SK-N-SH (cell line): ENCODE measurements around the gene DKC1. TPM values are rescaled to one million over a fixed set of nuclear protein-coding genes. Genes with fewer than 3 reads are reported as not detected.

Experiments used
- CTCF ChIA-PET: fragments of 300-600, 350-600 bp; formaldehyde crosslinking; extraction: SDS; loops from one replicate; lab custom pipeline; 2021; lab: Yijun Ruan, JAX
- POLR2A ChIA-PET: fragments of 350-600 bp; sonication (Branson Sonifier 250); formaldehyde crosslinking; extraction: SDS; loops from one replicate; lab custom pipeline; 2020; ENCODE audit warnings: antibody characterized with exemption, inconsistent platforms; lab: Yijun Ruan, JAX
- DNase-seq: peaks from one replicate; pipeline ENCODE4 v3.0.0; 2012
- H2AFZ ChIP-seq: fragments of 200-600 bp; sonication (generic); 2 replicates; pipeline ENCODE4 v1.8.1; 2016; ENCODE audit warnings: antibody characterized with exemption, mild to moderate bottlenecking, low read depth
- H3F3A ChIP-seq: fragments of 200-600 bp; sonication (generic); replicated peaks from 2 replicates; pipeline ENCODE3; 2016; ENCODE audit warnings: antibody characterized with exemption, mild to moderate bottlenecking; ENCODE audit not compliant: insufficient read depth
- H3K27ac ChIP-seq, 2 experiments: fragments of 200-500 bp in 1 of 2; fragments of 200-600 bp in 1 of 2; sonication (Bioruptor generic) in 1 of 2; sonication (generic), shearing (Covaris generic) in 1 of 2; 2 replicates each; pipeline versions ENCODE4 v1.5.1 to v1.6.1; 2014 to 2016; ENCODE audit warnings: low read depth in 2 of 2, inconsistent platforms in 1 of 2, low read length in 1 of 2, mild to moderate bottlenecking in 1 of 2, mixed read lengths in 1 of 2
- H3K27me3 ChIP-seq: fragments of 200-600 bp; sonication (generic), shearing (Covaris generic); 2 replicates; pipeline ENCODE4 v1.6.1; 2016; ENCODE audit warnings: mixed run types; ENCODE audit not compliant: insufficient read depth
- H3K36me3 ChIP-seq, 2 experiments: fragments of 200-500 bp in 1 of 2; fragments of 200-600 bp in 1 of 2; sonication (Bioruptor generic) in 1 of 2; sonication (generic) in 1 of 2; replicated peaks in 1 of 2; 2 replicates each; pipeline versions ENCODE3 to v1.5.1; 2014 to 2016; ENCODE audit warnings: low read length in 1 of 2, mild to moderate bottlenecking in 1 of 2; ENCODE audit not compliant: insufficient read depth in 2 of 2, control insufficient read depth in 1 of 2
- H3K4me1 ChIP-seq, 2 experiments: fragments of 200-500 bp in 1 of 2; fragments of 200-600 bp in 1 of 2; sonication (Bioruptor generic) in 1 of 2; sonication (generic), shearing (Covaris generic) in 1 of 2; 2 replicates each; pipeline versions ENCODE4 v1.5.1 to v1.6.1; 2014 to 2016; ENCODE audit warnings: low read depth in 1 of 2, low read length in 1 of 2, mixed run types in 1 of 2; ENCODE audit not compliant: insufficient read depth in 2 of 2, control insufficient read depth in 1 of 2
- H3K4me2 ChIP-seq: fragments of 200-600 bp; sonication (generic), shearing (Covaris generic); 2 replicates; pipeline ENCODE4 v1.6.1; 2017; ENCODE audit warnings: mixed run types
- H3K4me3 ChIP-seq, 2 experiments: fragments of 200-500 bp in 1 of 2; fragments of 200-600 bp in 1 of 2; sonication (Bioruptor generic) in 1 of 2; sonication (generic), shearing (Covaris generic) in 1 of 2; 2 replicates each; pipeline versions ENCODE4 v1.5.1 to v1.8.1; 2014 to 2016; ENCODE audit warnings: low read depth in 2 of 2, inconsistent platforms in 1 of 2, low read length in 1 of 2, mild to moderate bottlenecking in 1 of 2, mixed read lengths in 1 of 2, moderate library complexity in 1 of 2
- H3K79me2 ChIP-seq: fragments of 200-600 bp; sonication (generic); 2 replicates; pipeline ENCODE4 v1.8.1; 2017; ENCODE audit warnings: mild to moderate bottlenecking; ENCODE audit not compliant: insufficient read depth
- H3K9ac ChIP-seq: fragments of 200-600 bp; sonication (generic); 2 replicates; pipeline ENCODE4 v1.6.1; 2017; ENCODE audit warnings: mixed run types
- H3K9me2 ChIP-seq: fragments of 200-600 bp; sonication (generic); 2 replicates; pipeline ENCODE4 v1.6.1; 2017; ENCODE audit warnings: mixed run types
- H3K9me3 ChIP-seq: fragments of 200-600 bp; sonication (generic); 2 replicates; pipeline ENCODE4 v1.6.1; 2017; ENCODE audit warnings: mixed run types, mild to moderate bottlenecking, moderate library complexity
- H4K20me1 ChIP-seq: fragments of 200-600 bp; sonication (generic); 2 replicates; pipeline ENCODE4 v1.6.1; 2017; ENCODE audit warnings: mild to moderate bottlenecking, mixed run types; ENCODE audit not compliant: insufficient read depth
- CHD2 ChIP-seq: fragments of 150-350 bp; IDR thresholded peaks from 2 replicates; pipeline ENCODE4 v1.6.1; 2018; ENCODE audit warnings: low read length; ENCODE audit not compliant: partially characterized antibody
- EP300 ChIP-seq, 2 experiments: IDR thresholded peaks; 2 replicates each; pipeline versions ENCODE4 v1.4.0 to v1.6.1; 2012; ENCODE audit warnings: borderline replicate concordance in 1 of 2, low read depth in 1 of 2, low read length in 1 of 2
- EZH2phosphoT487 ChIP-seq: fragments of 200-600 bp; sonication (generic); IDR thresholded peaks from 2 replicates; pipeline ENCODE4 v1.6.1; 2017; ENCODE audit warnings: low read depth, mixed run types, mild to moderate bottlenecking, antibody characterized with exemption, moderate library complexity, borderline replicate concordance
- GABPA ChIP-seq: IDR thresholded peaks from 2 replicates; pipeline ENCODE4 v1.4.0; 2012; ENCODE audit warnings: low read depth, mild to moderate bottlenecking
- JUND ChIP-seq: IDR thresholded peaks from 2 replicates; pipeline ENCODE4 v1.4.0; 2012
- MXI1 ChIP-seq: IDR thresholded peaks from 2 replicates; pipeline ENCODE4 v1.6.1; 2012; ENCODE audit warnings: mild to moderate bottlenecking, low read depth, low read length, improper control_type of control experiment
- NFIC ChIP-seq: IDR thresholded peaks from 2 replicates; pipeline ENCODE4 v1.4.0; 2012; ENCODE audit warnings: borderline replicate concordance
- NRF1 ChIP-seq: IDR thresholded peaks from 2 replicates; pipeline ENCODE4 v1.6.1; 2012; ENCODE audit warnings: low read depth, mild to moderate bottlenecking, low read length
- PBX3 ChIP-seq: IDR thresholded peaks from 2 replicates; pipeline ENCODE4; 2012
- POLR2AphosphoS5 ChIP-seq: IDR thresholded peaks from 2 replicates; pipeline ENCODE4 v1.6.1; 2012; ENCODE audit warnings: low read depth, low read length
- RAD21 ChIP-seq: IDR thresholded peaks from 2 replicates; pipeline ENCODE4 v1.6.1; 2012; ENCODE audit warnings: mild to moderate bottlenecking, low read length
- RCOR1 ChIP-seq: fragments of 150-350 bp; IDR thresholded peaks from 2 replicates; pipeline ENCODE4 v1.6.1; 2017; ENCODE audit warnings: antibody characterized with exemption, low read length
- RFX5 ChIP-seq: IDR thresholded peaks from 2 replicates; pipeline ENCODE4 v1.6.1; 2012; ENCODE audit warnings: mild to moderate bottlenecking, improper control_type of control experiment, low read length
- TCF12 ChIP-seq: IDR thresholded peaks from 2 replicates; pipeline ENCODE4 v1.4.0; 2012
- TEAD4 ChIP-seq: IDR thresholded peaks from 2 replicates; pipeline ENCODE4 v1.4.0; 2012; ENCODE audit warnings: mild to moderate bottlenecking, borderline replicate concordance; ENCODE audit not compliant: insufficient read depth
- USF1 ChIP-seq: IDR thresholded peaks from 2 replicates; pipeline ENCODE4 v1.4.0; 2012; ENCODE audit warnings: low read depth, borderline replicate concordance
- USF2 ChIP-seq: fragments of 150-350 bp; IDR thresholded peaks from 2 replicates; pipeline ENCODE4 v1.6.1; 2017; ENCODE audit warnings: antibody characterized with exemption, low read length, low read depth, borderline replicate concordance
- ZBTB33 ChIP-seq: IDR thresholded peaks from 2 replicates; pipeline ENCODE4 v1.4.0; 2012; ENCODE audit warnings: low read depth, borderline replicate concordance
- WGBS: methylation state at CpG from one replicate; pipeline ENCODE4 v1.1.6; 2017; ENCODE audit warnings: low lambda C conversion rate; 5-methylcytosine and 5-hydroxymethylcytosine counted together
- polyA plus RNA-seq, 3 experiments: library from polyadenylated mRNA; depleted of rRNA; stranded (reverse); fragments of >200 nt; gene quantifications; 2 replicates each; pipeline ENCODE4 v1.2.3, GENCODE V29; 2012

The DKC1 gene
- polyA plus RNA-seq, 1 of the 3 experiments (the other 2 are of a cell fraction): 53.0 TPM

- WGBS: 18% methylated on average over 2 of the region's 2 CpGs
- no peaks in the 10 kb centered on the region for H3F3A ChIP-seq
Measured at GRCh38 chrX:154812341-154813101, 49.9 kb downstream of the DKC1 start.

GRCh38 chrX:154813801-154814200, 51.1 kb downstream of the DKC1 start:
- no peaks in the 10 kb centered on the region; the same call in 1 of the 2 replicates for H3K27me3 ChIP-seq
- H3K4me3 ChIP-seq: no peak overlapping the region
- WGBS: 0% methylated on average over 1 of the region's 1 CpG
- no peak overlapping the region for H3K4me2 ChIP-seq
- H3F3A ChIP-seq: no peaks in the 10 kb centered on the region
- H2AFZ ChIP-seq: no peak overlapping the region
- H3K9me3 ChIP-seq: no peaks in the 10 kb centered on the region; the same call in 1 of the 2 replicates
- no peaks in the 10 kb centered on the region for H3K36me3 ChIP-seq
- ChIA-PET CTCF (no interaction called here), POLR2A (no interaction called here)
- TF ChIP-seq EP300 (IDR thresholded peaks at IDR 0.05; ENCODE audit: borderline replicate concordance in 1 of 2, low read depth in 1 of 2, low read length in 1 of 2) (no peak), TCF12 (no peak), USF2 (no peak), CHD2 (no peak), RFX5 (no peak), NRF1 (no peak), ZBTB33 (no peak), NFIC (no peak), RCOR1 (no peak), PBX3 (no peak)
- H4K20me1 ChIP-seq: no peaks in the 10 kb centered on the region
- no peak overlapping the region for H3K27ac ChIP-seq
- no peak for DNase-seq
- H3K4me1 ChIP-seq: no peaks in the 10 kb centered on the region
- H3K79me2 ChIP-seq: no peaks in the 10 kb centered on the region
- no peaks in the 10 kb centered on the region for H3K9me2 ChIP-seq
- H3K9ac ChIP-seq: no peak overlapping the region

More at GRCh38 chrX:154812341-154813101, 49.9 kb downstream of the DKC1 start:
- CTCF ChIA-PET: no interaction called here
- no peak overlapping the region for H2AFZ ChIP-seq
- POLR2A ChIA-PET: no interaction called here
- no peak overlapping the region for H3K4me3 ChIP-seq
- H3K9ac ChIP-seq: no peak overlapping the region
- H3K9me3 ChIP-seq: no peaks in the 10 kb centered on the region
- H3K36me3 ChIP-seq: no peaks in the 10 kb centered on the region
- H3K4me1 ChIP-seq: no peaks in the 10 kb centered on the region
- no peaks in the 10 kb centered on the region for H3K9me2 ChIP-seq
- no peak overlapping the region for H3K27ac ChIP-seq
- no peak overlapping the region for H3K4me2 ChIP-seq
- no peak for DNase-seq
- H3K79me2 ChIP-seq: no peaks in the 10 kb centered on the region
- no peaks in the 10 kb centered on the region for H4K20me1 ChIP-seq
- H3K27me3 ChIP-seq: no peaks in the 10 kb centered on the region; the same call in 1 of the 2 replicates
- TF ChIP-seq CHD2: no peak
- TF ChIP-seq JUND: no peak
- no peak for TF ChIP-seq RAD21
- TF ChIP-seq GABPA: no peak
- no peak for TF ChIP-seq POLR2AphosphoS5
- TF ChIP-seq TEAD4: no peak
- TF ChIP-seq USF2: no peak
- TF ChIP-seq USF1: no peak
- no peak for TF ChIP-seq EZH2phosphoT487
- TF ChIP-seq MXI1: no peak
- TF ChIP-seq, all 33 proteins: peak for 0
